GM23248 (cell line): ENCODE results near the gene CACNA2D1.

Experiments used
- EZH2 ChIP-seq: fragments of 200-600 bp; sonication (generic); IDR thresholded peaks from 2 replicates; pipeline ENCODE4 v1.6.1; 2018; ENCODE audit warnings: antibody characterized with exemption, mild to moderate bottlenecking; ENCODE audit not compliant: insufficient read depth, poor library complexity, severe bottlenecking
- EZH2phosphoT487 ChIP-seq: fragments of 200-600 bp; sonication (generic); IDR thresholded peaks from 2 replicates; pipeline ENCODE4 v1.6.1; 2018; ENCODE audit warnings: antibody characterized with exemption, moderate library complexity, mild to moderate bottlenecking, low read depth; ENCODE audit not compliant: insufficient read depth

DNA sequence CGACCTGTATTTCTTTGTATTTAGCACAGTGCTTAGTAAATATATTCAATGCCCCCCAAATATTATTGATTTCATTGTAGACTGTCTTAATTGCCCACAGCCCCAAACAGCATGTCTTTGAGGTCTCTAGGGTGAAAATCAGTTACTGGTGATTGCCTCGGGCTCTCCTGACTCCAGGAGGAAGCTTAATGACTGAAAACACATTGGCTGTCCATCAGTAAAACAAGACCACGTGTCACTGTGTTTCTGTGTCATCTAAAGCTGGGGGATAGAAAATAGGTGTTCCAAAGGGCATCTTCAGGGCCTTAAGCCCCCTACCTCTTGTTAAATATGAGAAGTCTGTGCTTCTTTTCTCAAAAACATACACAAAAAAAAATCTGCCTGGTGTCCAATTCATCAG, 67.9 kb downstream of the CACNA2D1 start:
- TF ChIP-seq EZH2phosphoT487 (no peak), EZH2 (no peak)
